HepG2 (cell line): ENCODE data around the gene PRIMPOL. TPM values are rescaled to one million over a fixed set of nuclear protein-coding genes. Genes with fewer than 3 reads are reported as not detected.

ENCODE experiments used
- CBX5 ChIP-seq: sonication (generic); formaldehyde crosslinking; IDR thresholded peaks from 2 replicates; pipeline ENCODE4 v1.4.0; 2020; ENCODE audit warnings: missing genetic modification reagents, borderline replicate concordance
- HINFP ChIP-seq: sonication (generic); formaldehyde crosslinking; IDR thresholded peaks from 2 replicates; pipeline ENCODE4 v1.4.0; 2020; ENCODE audit warnings: low read depth, mild to moderate bottlenecking, missing genetic modification reagents
- JUNB ChIP-seq: sonication (generic); formaldehyde crosslinking; IDR thresholded peaks from 2 replicates; pipeline ENCODE4 v1.8.0; 2022; ENCODE audit warnings: missing genetic modification reagents, mild to moderate bottlenecking, borderline replicate concordance
- PAXIP1 ChIP-seq: sonication (generic); formaldehyde crosslinking; conservative IDR thresholded peaks from 2 replicates; pipeline ENCODE4 v1.4.0; 2020; ENCODE audit warnings: mild to moderate bottlenecking, missing genetic modification reagents, moderate library complexity
- SETDB1 ChIP-seq: sonication (generic); formaldehyde crosslinking; IDR thresholded peaks from 2 replicates; pipeline ENCODE4 v1.5.1; 2020; ENCODE audit warnings: missing genetic modification reagents, mild to moderate bottlenecking, borderline replicate concordance
- SIN3B ChIP-seq: fragments of 150-350 bp; IDR thresholded peaks from 2 replicates; pipeline ENCODE4 v1.6.1; 2014; ENCODE audit warnings: low read length
- SP5 ChIP-seq: IDR thresholded peaks from 2 replicates; pipeline ENCODE4 v1.6.1; 2016; ENCODE audit warnings: low read depth, borderline replicate concordance
- ZBTB43 ChIP-seq: sonication (generic); formaldehyde crosslinking; conservative IDR thresholded peaks from 2 replicates; pipeline ENCODE4 v1.4.0; 2020; ENCODE audit warnings: missing genetic modification reagents
- ZNF572 ChIP-seq: sonication (generic); formaldehyde crosslinking; IDR thresholded peaks from 2 replicates; pipeline ENCODE4 v1.5.1; 2020; ENCODE audit warnings: mild to moderate bottlenecking, missing genetic modification reagents
- ZNF576 ChIP-seq: sonication (generic); formaldehyde crosslinking; IDR thresholded peaks from 2 replicates; pipeline ENCODE4 v1.4.0; 2020; ENCODE audit warnings: mild to moderate bottlenecking, missing genetic modification reagents
- polyA plus RNA-seq, 8 experiments: library from polyadenylated mRNA; depleted of rRNA in 3 of 8; stranded (reverse) in 7 of 8; unstranded in 1 of 8; fragments of >200 nt; fragmentation: Illumina TruSeq in 4 of 8; extraction: Trizol in 4 of 8; gene quantifications; 2 replicates each; pipeline versions ENCODE4 v1.2.1 to v1.2.3, GENCODE V29; 2011 to 2016; ENCODE audit warnings: low read depth in 4 of 8, missing spikeins in 1 of 8, mixed read lengths in 1 of 8; ENCODE audit not compliant: insufficient read depth in 1 of 8
- total RNA-seq, 5 experiments: library from RNA; depleted of rRNA; stranded (reverse); fragments of >200 nt; fragmentation: Illumina TruSeq; extraction: Trizol; gene quantifications; 2 replicates each; pipeline ENCODE4 v1.2.3, GENCODE V29; 2016; ENCODE audit warnings: low read depth in 1 of 5
- TF ChIP-seq, protein P1 (sequence below), 2 experiments: sonication (generic) in 1 of 2; formaldehyde crosslinking in 1 of 2; IDR thresholded peaks; 2 replicates each; pipeline versions ENCODE4 v1.4.0 to v1.6.1; 2018 to 2020; ENCODE audit warnings: missing genetic modification reagents in 2 of 2, borderline replicate concordance in 1 of 2, low read depth in 1 of 2, mild to moderate bottlenecking in 1 of 2, missing biosample characterization in 1 of 2
- TF ChIP-seq, protein P2 (sequence below), 2 experiments: IDR thresholded peaks; 2 replicates each; pipeline ENCODE4 v1.6.1; 2011 to 2012; ENCODE audit warnings: low read length in 2 of 2, borderline replicate concordance in 1 of 2, low read depth in 1 of 2, mild to moderate bottlenecking in 1 of 2, moderate library complexity in 1 of 2

The PRIMPOL gene
- total and polyA plus RNA-seq, 2 of the 13 experiments (the other 11 are each of a cell fraction or from before 2014, with no cell fraction given) = 7.3 to 11.0 TPM

GRCh38 chr4:184649026-184649970 is at the start of gene PRIMPOL, which contains the start of gene CASP3 (continued):
- TF ChIP-seq JUNB (CRISPR knock-in tag) (no peak), HINFP (CRISPR knock-in tag) (peak; percentile 98), ZBTB43 (CRISPR knock-in tag) (0 out of 2 replicates have a peak, but pooled peaks have one; percentile 59), SIN3B (peak; percentile 60; the same call in 1 of the 2 replicates), SP5 (CRISPR knock-in tag) (peak; percentile 66), ZNF576 (no peak), PAXIP1 (CRISPR knock-in tag) (peak; percentile 27), SETDB1 (CRISPR knock-in tag) (no peak), ZNF572 (no peak), CBX5 (CRISPR knock-in tag) (no peak)
- TF ChIP-seq, protein P1, sequence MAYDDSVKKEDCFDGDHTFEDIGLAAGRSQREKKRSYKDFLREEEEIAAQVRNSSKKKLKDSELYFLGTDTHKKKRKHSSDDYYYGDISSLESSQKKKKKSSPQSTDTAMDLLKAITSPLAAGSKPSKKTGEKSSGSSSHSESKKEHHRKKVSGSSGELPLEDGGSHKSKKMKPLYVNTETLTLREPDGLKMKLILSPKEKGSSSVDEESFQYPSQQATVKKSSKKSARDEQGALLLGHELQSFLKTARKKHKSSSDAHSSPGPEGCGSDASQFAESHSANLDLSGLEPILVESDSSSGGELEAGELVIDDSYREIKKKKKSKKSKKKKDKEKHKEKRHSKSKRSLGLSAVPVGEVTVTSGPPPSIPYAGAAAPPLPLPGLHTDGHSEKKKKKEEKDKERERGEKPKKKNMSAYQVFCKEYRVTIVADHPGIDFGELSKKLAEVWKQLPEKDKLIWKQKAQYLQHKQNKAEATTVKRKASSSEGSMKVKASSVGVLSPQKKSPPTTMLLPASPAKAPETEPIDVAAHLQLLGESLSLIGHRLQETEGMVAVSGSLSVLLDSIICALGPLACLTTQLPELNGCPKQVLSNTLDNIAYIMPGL (CRISPR knock-in tag; IDR thresholded peaks at IDR 0.05; ENCODE audit: borderline replicate concordance in 1 of 2, low read depth in 1 of 2) = peak; percentile 42 to 81; a peak in 3 of 4 replicates
- TF ChIP-seq, protein P2, sequence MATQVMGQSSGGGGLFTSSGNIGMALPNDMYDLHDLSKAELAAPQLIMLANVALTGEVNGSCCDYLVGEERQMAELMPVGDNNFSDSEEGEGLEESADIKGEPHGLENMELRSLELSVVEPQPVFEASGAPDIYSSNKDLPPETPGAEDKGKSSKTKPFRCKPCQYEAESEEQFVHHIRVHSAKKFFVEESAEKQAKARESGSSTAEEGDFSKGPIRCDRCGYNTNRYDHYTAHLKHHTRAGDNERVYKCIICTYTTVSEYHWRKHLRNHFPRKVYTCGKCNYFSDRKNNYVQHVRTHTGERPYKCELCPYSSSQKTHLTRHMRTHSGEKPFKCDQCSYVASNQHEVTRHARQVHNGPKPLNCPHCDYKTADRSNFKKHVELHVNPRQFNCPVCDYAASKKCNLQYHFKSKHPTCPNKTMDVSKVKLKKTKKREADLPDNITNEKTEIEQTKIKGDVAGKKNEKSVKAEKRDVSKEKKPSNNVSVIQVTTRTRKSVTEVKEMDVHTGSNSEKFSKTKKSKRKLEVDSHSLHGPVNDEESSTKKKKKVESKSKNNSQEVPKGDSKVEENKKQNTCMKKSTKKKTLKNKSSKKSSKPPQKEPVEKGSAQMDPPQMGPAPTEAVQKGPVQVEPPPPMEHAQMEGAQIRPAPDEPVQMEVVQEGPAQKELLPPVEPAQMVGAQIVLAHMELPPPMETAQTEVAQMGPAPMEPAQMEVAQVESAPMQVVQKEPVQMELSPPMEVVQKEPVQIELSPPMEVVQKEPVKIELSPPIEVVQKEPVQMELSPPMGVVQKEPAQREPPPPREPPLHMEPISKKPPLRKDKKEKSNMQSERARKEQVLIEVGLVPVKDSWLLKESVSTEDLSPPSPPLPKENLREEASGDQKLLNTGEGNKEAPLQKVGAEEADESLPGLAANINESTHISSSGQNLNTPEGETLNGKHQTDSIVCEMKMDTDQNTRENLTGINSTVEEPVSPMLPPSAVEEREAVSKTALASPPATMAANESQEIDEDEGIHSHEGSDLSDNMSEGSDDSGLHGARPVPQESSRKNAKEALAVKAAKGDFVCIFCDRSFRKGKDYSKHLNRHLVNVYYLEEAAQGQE (IDR thresholded peaks at IDR 0.05; ENCODE audit: borderline replicate concordance in 1 of 2, low read depth in 1 of 2, low read length in 2 of 2) = peak in 1 of 2 experiments; percentile 68; a peak in 1 of 4 replicates
